ENCODE measurements around the gene ARPP21.

DNA sequence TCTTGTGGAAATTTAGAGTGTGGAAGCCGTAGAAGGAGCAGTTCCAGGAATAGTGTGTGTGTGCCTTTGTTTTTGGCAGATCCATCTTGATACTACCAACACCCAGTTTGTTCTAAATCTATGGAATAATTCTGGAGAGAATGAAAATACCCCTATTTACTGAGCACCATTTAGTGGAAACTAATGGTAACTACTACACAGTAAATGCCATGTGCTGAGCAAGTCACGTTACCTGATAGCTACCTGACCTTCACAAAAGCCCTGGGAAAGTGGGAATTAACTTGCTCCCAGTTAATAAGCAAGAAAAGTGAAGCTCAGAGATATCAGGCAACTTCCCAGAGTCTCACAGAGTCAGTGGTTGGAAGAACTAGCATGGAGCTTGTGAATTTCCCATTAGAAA is 137.7 kb downstream of the ARPP21 start:
- TF ChIP-seq CTCF (IDR thresholded peaks at IDR 0.05) (no peak), POLR2A (IDR thresholded peaks at IDR 0.05) (no peak)

Data from esophagus squamous epithelium (tissue), 4 donors.